GOT3 (cell line): ENCODE measurements around the gene CABCOCO1.

Source experiments
- DNase-seq: peaks from one replicate; lab custom pipeline; 2025; ENCODE audit warnings: mixed read lengths; lab: John Stamatoyannopoulos, UW

CABCOCO1 gene

GRCh38 chr10:61662794-61663259 is at the start of gene CABCOCO1:
CABCOCO1 (plus strand) TSS chr10:61662929; CDS start chr10:61662973, 44 bp downstream.
- DNase-seq, result no peak

- DNase-seq, result no peak
Measured at GRCh38 chr10:61613665-61614064, 49.1 kb upstream of the CABCOCO1 start.

- DNase-seq, result no peak
Measured at GRCh38 chr10:61616611-61617010, 46.1 kb upstream of the CABCOCO1 start.

GRCh38 chr10:61617180-61617579 is 45.5 kb upstream of the CABCOCO1 start:
- DNase-seq, result no peak

GRCh38 chr10:61617586-61617985 is 45.1 kb upstream of the CABCOCO1 start:
- no peak for DNase-seq

- no peak for DNase-seq
Measured at GRCh38 chr10:61618388-61618961, 44.3 kb upstream of the CABCOCO1 start.

GRCh38 chr10:61620506-61620905 is 42.2 kb upstream of the CABCOCO1 start:
- no peak for DNase-seq

- DNase-seq, result no peak
Measured at GRCh38 chr10:61621605-61622051, 41.1 kb upstream of the CABCOCO1 start.

GRCh38 chr10:61623161-61623560 is 39.6 kb upstream of the CABCOCO1 start:
- DNase-seq, result no peak

- DNase-seq, result no peak
Measured at GRCh38 chr10:61626209-61626608, 36.5 kb upstream of the CABCOCO1 start.

GRCh38 chr10:61627266-61627665 is 35.5 kb upstream of the CABCOCO1 start:
- no peak for DNase-seq

- DNase-seq, result no peak
Measured at GRCh38 chr10:61628151-61628874, 34.4 kb upstream of the CABCOCO1 start.

GRCh38 chr10:61628875-61629513 is 33.7 kb upstream of the CABCOCO1 start:
- DNase-seq, result no peak

- DNase-seq, result no peak
Measured at GRCh38 chr10:61629576-61629975, 33.2 kb upstream of the CABCOCO1 start.

- DNase-seq, result no peak
Measured at GRCh38 chr10:61632057-61632670, 30.6 kb upstream of the CABCOCO1 start.

GRCh38 chr10:61633665-61634064 is 29.1 kb upstream of the CABCOCO1 start:
- no peak for DNase-seq

GRCh38 chr10:61634746-61635145 is 28.0 kb upstream of the CABCOCO1 start:
- DNase-seq, result no peak

GRCh38 chr10:61635471-61635870 is 27.3 kb upstream of the CABCOCO1 start:
- DNase-seq, result no peak

- no peak for DNase-seq
Measured at GRCh38 chr10:61635932-61636331, 26.8 kb upstream of the CABCOCO1 start.

- no peak for DNase-seq
Measured at GRCh38 chr10:61639952-61640351, 22.8 kb upstream of the CABCOCO1 start.

- DNase-seq, result no peak
Measured at GRCh38 chr10:61640856-61641255, 21.9 kb upstream of the CABCOCO1 start.

- no peak for DNase-seq
Measured at GRCh38 chr10:61642150-61642571, 20.6 kb upstream of the CABCOCO1 start.

GRCh38 chr10:61642676-61643075 is 20.1 kb upstream of the CABCOCO1 start:
- no peak for DNase-seq
